ENCODE data around the gene ASXL2.

The ASXL2 gene

GRCh38 chr2:25822190-25823117 is 55.8 kb downstream of the ASXL2 start:
- TF ChIP-seq GATA2 (IDR thresholded peaks at IDR 0.05; ENCODE audit: low read depth, low read length) (no peak), GATA3 (IDR thresholded peaks at IDR 0.05; ENCODE audit: low read depth, low read length) (no peak)

- TF ChIP-seq GATA2 (IDR thresholded peaks at IDR 0.05; ENCODE audit: low read depth, low read length) (no peak), GATA3 (IDR thresholded peaks at IDR 0.05; ENCODE audit: low read depth, low read length) (no peak)
Measured at GRCh38 chr2:25821225-25822056, 56.8 kb downstream of the ASXL2 start.

DNA sequence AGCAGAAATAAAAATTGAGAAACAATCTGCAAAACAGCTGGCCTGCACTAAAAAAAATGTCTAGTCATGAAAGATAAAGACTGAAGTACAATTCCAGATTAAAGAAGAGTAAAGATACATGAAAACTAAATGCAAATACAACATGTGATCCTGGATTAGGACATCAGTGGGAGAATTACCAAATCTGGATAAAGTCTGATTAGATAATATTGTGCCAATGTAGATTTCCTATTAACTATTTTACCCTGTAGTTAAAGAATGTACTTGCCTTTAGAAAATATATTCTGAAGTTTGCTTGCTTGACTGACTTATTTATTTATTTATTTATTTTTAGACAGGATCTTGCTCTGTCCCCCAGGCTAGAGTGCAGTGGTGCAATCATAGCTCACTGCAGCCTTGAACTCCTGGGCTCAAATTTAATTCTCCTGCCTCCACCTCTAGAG is 58.7 kb downstream of the ASXL2 start:
- TF ChIP-seq GATA2 (IDR thresholded peaks at IDR 0.05; ENCODE audit: low read depth, low read length) (no peak), GATA3 (IDR thresholded peaks at IDR 0.05; ENCODE audit: low read depth, low read length) (no peak)

DNA sequence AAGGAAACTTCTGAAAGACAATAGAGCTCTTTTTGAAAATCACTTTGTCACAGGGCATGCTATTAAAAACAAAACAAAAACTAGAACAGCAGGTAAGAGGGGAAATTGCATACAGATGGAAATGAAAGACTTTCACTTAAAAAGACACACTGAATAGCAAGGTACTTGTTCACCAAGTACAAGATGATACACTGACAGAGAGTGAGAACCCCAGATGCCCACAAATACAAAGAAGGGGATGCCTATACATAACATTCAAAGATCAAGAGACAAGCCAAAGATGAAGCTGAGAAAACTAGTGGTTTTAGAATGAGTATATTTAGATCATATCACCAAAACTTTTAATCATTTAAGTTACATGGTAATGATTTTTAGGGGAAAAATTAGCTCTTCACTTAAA is 60.7 kb downstream of the ASXL2 start:
- TF ChIP-seq GATA2 (IDR thresholded peaks at IDR 0.05; ENCODE audit: low read depth, low read length) (no peak), GATA3 (IDR thresholded peaks at IDR 0.05; ENCODE audit: low read depth, low read length) (no peak)

DNA sequence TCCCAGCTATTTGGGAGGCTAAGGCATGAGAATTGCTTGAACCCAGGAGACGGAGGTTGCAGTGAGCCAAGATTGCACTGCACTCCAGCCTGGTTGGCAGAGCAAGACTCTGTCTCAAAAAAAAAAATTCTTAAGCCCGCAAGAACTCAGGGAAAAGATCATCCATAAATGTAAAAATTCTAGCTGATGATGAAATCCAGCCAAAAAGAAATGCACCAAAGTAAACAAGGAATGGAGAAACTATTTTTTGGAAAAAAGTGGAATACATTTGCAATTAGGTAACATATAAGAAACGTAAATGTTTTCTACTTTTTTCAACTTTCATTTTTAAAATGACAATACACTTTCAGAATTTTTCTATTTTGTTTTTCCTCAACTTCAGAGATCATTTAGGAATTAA is 61.3 kb downstream of the ASXL2 start:
- TF ChIP-seq GATA3 (IDR thresholded peaks at IDR 0.05; ENCODE audit: low read depth, low read length) (no peak), GATA2 (IDR thresholded peaks at IDR 0.05; ENCODE audit: low read depth, low read length) (no peak)

GRCh38 chr2:25816249-25816648 is 62.0 kb downstream of the ASXL2 start:
- no peak for TF ChIP-seq GATA3 (IDR thresholded peaks at IDR 0.05; ENCODE audit: low read depth, low read length)
- TF ChIP-seq GATA2 (IDR thresholded peaks at IDR 0.05; ENCODE audit: low read depth, low read length) = no peak

DNA sequence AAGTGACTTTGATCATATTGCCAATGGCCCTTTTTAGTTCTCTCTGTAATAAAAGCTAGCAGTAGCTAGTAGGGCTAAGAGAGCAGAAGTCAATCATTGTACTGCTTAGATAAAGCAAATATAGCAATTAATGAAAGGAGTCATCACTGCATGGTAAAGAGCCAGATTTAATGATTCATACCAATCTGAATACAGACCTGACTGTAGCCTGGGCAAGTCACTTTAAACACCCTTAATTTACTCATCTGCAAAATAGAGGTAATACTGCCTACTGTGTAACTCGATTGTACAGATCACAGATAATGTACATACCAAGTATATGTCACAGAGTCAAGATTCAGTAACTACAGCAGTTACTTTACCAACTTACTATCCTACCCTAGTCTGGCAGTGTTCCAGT is 63.6 kb downstream of the ASXL2 start:
- TF ChIP-seq GATA2 (IDR thresholded peaks at IDR 0.05; ENCODE audit: low read depth, low read length) = no peak
- TF ChIP-seq GATA3 (IDR thresholded peaks at IDR 0.05; ENCODE audit: low read depth, low read length) = no peak

DNA sequence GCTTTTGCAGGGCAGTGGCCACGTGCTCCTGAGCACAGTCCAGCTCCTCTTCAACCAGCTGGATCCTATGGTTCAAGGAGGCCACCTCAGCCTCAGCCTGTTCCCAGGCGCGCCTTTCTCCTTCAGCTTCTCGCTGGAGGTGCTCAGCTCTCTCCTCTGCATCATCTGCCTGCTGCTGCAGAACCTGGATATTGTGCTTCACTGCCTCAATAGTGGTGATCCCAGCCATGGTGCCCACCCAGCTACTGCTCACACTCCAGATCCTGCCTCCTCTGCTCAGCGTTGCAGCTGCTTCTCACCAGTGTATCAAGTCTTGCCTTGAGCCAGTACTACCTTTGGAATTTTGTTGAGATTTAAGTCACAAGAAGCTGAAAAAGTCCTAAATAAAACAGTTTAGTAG is 67.9 kb downstream of the ASXL2 start:
- TF ChIP-seq GATA3 (IDR thresholded peaks at IDR 0.05; ENCODE audit: low read depth, low read length) (no peak), GATA2 (IDR thresholded peaks at IDR 0.05; ENCODE audit: low read depth, low read length) (no peak)

- TF ChIP-seq GATA3 (IDR thresholded peaks at IDR 0.05; ENCODE audit: low read depth, low read length) = no peak
- TF ChIP-seq GATA2 (IDR thresholded peaks at IDR 0.05; ENCODE audit: low read depth, low read length) = no peak
Measured at GRCh38 chr2:25809646-25810045, 68.6 kb downstream of the ASXL2 start.

GRCh38 chr2:25808006-25808383 is 70.3 kb downstream of the ASXL2 start:
- TF ChIP-seq GATA2 (IDR thresholded peaks at IDR 0.05; ENCODE audit: low read depth, low read length) (no peak), GATA3 (IDR thresholded peaks at IDR 0.05; ENCODE audit: low read depth, low read length) (no peak)

DNA sequence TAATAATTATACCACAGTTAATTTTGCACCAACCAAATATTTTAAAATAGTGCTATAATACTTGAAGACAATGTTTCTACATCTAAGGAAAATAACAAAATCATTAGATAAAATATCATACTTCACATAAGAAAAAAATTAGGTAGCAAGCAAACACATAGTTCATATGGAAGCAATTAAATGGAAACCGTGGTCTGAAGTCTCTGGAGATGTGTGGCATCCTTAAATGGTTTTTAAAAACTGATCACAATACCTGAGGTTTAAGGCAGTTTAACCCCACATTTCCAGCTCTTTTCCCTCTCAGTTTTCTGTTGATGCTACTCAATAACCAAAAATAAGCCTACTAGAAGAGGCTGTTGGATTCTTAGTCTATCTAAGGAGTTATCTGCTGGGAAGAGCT is 71.3 kb downstream of the ASXL2 start:
- TF ChIP-seq GATA3 (IDR thresholded peaks at IDR 0.05; ENCODE audit: low read depth, low read length) (no peak), GATA2 (IDR thresholded peaks at IDR 0.05; ENCODE audit: low read depth, low read length) (no peak)

GRCh38 chr2:25805987-25806386 is 72.3 kb downstream of the ASXL2 start:
- TF ChIP-seq GATA2 (IDR thresholded peaks at IDR 0.05; ENCODE audit: low read depth, low read length) (no peak), GATA3 (IDR thresholded peaks at IDR 0.05; ENCODE audit: low read depth, low read length) (no peak)

- TF ChIP-seq GATA3 (IDR thresholded peaks at IDR 0.05; ENCODE audit: low read depth, low read length) (no peak), GATA2 (IDR thresholded peaks at IDR 0.05; ENCODE audit: low read depth, low read length) (no peak)
Measured at GRCh38 chr2:25804338-25804737, 73.9 kb downstream of the ASXL2 start.

DNA sequence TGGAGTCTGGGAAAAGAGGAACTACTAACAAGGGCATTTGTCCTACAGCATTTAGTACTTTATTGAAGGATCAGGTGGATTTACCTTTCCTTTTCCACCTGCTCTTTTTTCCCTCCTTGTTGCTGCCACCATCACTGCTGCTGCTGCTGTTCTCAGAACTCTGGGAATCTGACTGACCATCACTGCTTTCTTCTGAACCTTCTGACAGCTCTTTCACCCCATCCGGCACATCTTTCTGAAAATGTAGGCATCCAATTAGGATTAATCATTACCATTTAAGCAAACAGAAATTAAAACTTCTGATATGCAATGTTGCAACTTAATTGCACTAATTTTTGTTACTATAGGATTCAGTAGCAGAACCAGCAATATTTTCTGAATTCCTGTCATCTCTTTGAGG is 79.0 kb downstream of the ASXL2 start:
- no peak for TF ChIP-seq GATA3 (IDR thresholded peaks at IDR 0.05; ENCODE audit: low read depth, low read length)
- TF ChIP-seq GATA2 (IDR thresholded peaks at IDR 0.05; ENCODE audit: low read depth, low read length) = no peak

Measured in SH-SY5Y (cell line).